ENCODE measurements around the gene UBAC2.

DNA sequence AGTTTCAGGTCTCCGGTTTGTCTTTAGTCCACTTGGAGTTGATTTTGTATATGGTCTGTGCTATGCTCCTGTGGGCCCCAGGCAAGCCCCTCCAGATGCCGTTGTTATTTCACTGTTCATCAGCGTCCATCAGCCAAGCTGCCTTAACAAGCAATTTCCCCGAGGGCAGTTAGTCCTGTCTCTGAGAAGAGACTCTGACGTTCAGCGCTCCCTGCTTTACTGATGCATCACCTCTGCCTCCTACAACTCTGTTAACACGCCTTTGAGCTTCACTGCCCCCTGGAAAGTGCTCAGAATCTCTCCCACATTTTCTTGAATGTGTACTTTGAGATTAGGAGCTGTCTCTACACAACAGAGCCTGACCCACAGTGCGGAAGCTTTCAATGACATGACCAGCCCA is 41.8 kb upstream of the UBAC2 start:
- TF ChIP-seq, protein P1, sequence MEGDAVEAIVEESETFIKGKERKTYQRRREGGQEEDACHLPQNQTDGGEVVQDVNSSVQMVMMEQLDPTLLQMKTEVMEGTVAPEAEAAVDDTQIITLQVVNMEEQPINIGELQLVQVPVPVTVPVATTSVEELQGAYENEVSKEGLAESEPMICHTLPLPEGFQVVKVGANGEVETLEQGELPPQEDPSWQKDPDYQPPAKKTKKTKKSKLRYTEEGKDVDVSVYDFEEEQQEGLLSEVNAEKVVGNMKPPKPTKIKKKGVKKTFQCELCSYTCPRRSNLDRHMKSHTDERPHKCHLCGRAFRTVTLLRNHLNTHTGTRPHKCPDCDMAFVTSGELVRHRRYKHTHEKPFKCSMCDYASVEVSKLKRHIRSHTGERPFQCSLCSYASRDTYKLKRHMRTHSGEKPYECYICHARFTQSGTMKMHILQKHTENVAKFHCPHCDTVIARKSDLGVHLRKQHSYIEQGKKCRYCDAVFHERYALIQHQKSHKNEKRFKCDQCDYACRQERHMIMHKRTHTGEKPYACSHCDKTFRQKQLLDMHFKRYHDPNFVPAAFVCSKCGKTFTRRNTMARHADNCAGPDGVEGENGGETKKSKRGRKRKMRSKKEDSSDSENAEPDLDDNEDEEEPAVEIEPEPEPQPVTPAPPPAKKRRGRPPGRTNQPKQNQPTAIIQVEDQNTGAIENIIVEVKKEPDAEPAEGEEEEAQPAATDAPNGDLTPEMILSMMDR (IDR thresholded peaks at IDR 0.05) = no peak
- no peak for TF ChIP-seq POLR2A (IDR thresholded peaks at IDR 0.05)
